K562 (cell line): ENCODE results near the gene PKDCC. TPM values are rescaled to one million over a fixed set of nuclear protein-coding genes. Genes with fewer than 3 reads are reported as not detected.

ENCODE experiments used
- ATAC-seq: fragments of 200-7000 bp; cut with Tn5 transposase; 3 replicates; pipeline ENCODE4 v1.9.1; 2020; ENCODE audit warnings: moderate library complexity
- BruUV-seq: library from RNA; stranded (reverse); fragments of 400-500 nt; replicated peaks from 2 replicates; lab custom pipeline; 2021; lab: Mats Ljungman, UMichigan
- CTCF ChIA-PET: fragments of 300-600 bp; formaldehyde crosslinking; extraction: SDS; loops from one replicate; lab custom pipeline; 2021; ENCODE audit warnings: low intra/inter-chr PET ratio; lab: Yijun Ruan, JAX
- POLR2A ChIA-PET: fragments of 300-600, 350-650 bp; sonication (Branson Sonifier 250); formaldehyde crosslinking; extraction: SDS; loops from one replicate; lab custom pipeline; 2021; ENCODE audit warnings: antibody characterized with exemption, inconsistent platforms; lab: Yijun Ruan, JAX
- DNase-seq, 4 experiments: peaks; one replicate each; pipeline versions ENCODE4 v3.0.0 to v3.0.0-alpha.2; 2011 to 2018; ENCODE audit warnings: low spot score in 3 of 4, mixed read lengths in 3 of 4; ENCODE audit errors: extremely low read depth in 1 of 4
- FAIRE-seq: peaks from 2 replicates; lab custom pipeline; 2011; peaks lifted over from hg19 to GRCh38; lab: Jason Lieb, UNC
- H2AFZ ChIP-seq: 2 replicates; pipeline ENCODE4 v1.6.0; 2011; ENCODE audit warnings: low read depth, low read length, control low read depth, inconsistent platforms
- H3K27ac ChIP-seq: fragments of 200-600 bp; 3 replicates; pipeline ENCODE4 v1.8.0; 2011; ENCODE audit warnings: low read depth, mild to moderate bottlenecking, control low read depth, inconsistent platforms, low read length, moderate library complexity, mixed read lengths; ENCODE audit errors: extremely low read depth
- H3K27me3 ChIP-seq, 2 experiments: fragments of 300-600 bp in 1 of 2; 2 replicates in 1 of 2; 3 replicates in 1 of 2; pipeline versions ENCODE4 v1.6.0 to v1.8.0; 2011; ENCODE audit warnings: inconsistent platforms in 2 of 2, low read length in 2 of 2, mild to moderate bottlenecking in 1 of 2, mixed read lengths in 1 of 2, moderate library complexity in 1 of 2; ENCODE audit not compliant: control insufficient read depth in 2 of 2, insufficient read depth in 2 of 2
- H3K36me3 ChIP-seq: fragments of 300-600 bp; 3 replicates; pipeline ENCODE4 v1.8.0; 2011; ENCODE audit warnings: mild to moderate bottlenecking, low read length, inconsistent platforms; ENCODE audit not compliant: control insufficient read depth, insufficient read depth
- H3K4me1 ChIP-seq, 2 experiments: fragments of 200-600 bp in 1 of 2; replicated peaks in 1 of 2; 2 replicates in 1 of 2; 3 replicates in 1 of 2; pipeline versions ENCODE4 v1.5.1 to v1.8.0; 2011; ENCODE audit warnings: inconsistent platforms in 2 of 2, low read length in 2 of 2, mild to moderate bottlenecking in 1 of 2, mixed read lengths in 1 of 2, moderate library complexity in 1 of 2; ENCODE audit not compliant: control insufficient read depth in 2 of 2, insufficient read depth in 2 of 2
- H3K4me2 ChIP-seq: 2 replicates; pipeline ENCODE4 v1.6.1; 2011; ENCODE audit warnings: low read length, control low read depth, inconsistent platforms, mixed read lengths; ENCODE audit not compliant: insufficient read depth
- H3K4me3 ChIP-seq: fragments of 200-600 bp; sonication (generic), shearing (Covaris generic); 2 replicates; pipeline ENCODE4 v1.5.1; 2016; ENCODE audit warnings: control low read depth, inconsistent platforms
- H3K79me2 ChIP-seq: fragments of 200-600 bp; 3 replicates; pipeline ENCODE4 v1.8.0; 2011; ENCODE audit warnings: low read length, inconsistent platforms; ENCODE audit not compliant: control insufficient read depth, insufficient read depth
- H3K9ac ChIP-seq, 2 experiments: 2 replicates each; pipeline versions ENCODE4 v1.6.0 to v1.6.1; 2011; ENCODE audit warnings: low read depth in 2 of 2, low read length in 2 of 2, control low read depth in 1 of 2, inconsistent platforms in 1 of 2, mild to moderate bottlenecking in 1 of 2, mixed read lengths in 1 of 2; ENCODE audit not compliant: insufficient read depth in 1 of 2
- H3K9me1 ChIP-seq: one replicate; pipeline ENCODE4 v1.6.0; 2011; ENCODE audit warnings: inconsistent platforms, mild to moderate bottlenecking, low read length, moderate library complexity; ENCODE audit not compliant: control insufficient read depth, insufficient read depth
- H3K9me3 ChIP-seq: replicated peaks from 2 replicates; pipeline ENCODE4 v1.5.1; 2011; ENCODE audit warnings: low read depth, low read length, inconsistent platforms; ENCODE audit not compliant: control insufficient read depth, insufficient read depth
- H4K20me1 ChIP-seq: replicated peaks from 2 replicates; pipeline ENCODE4 v1.6.1; 2011; ENCODE audit warnings: low read length, inconsistent platforms, mixed read lengths; ENCODE audit not compliant: control insufficient read depth, insufficient read depth
- GABPB1 ChIP-seq: sonication (generic); formaldehyde crosslinking; IDR thresholded peaks from 2 replicates; pipeline ENCODE4 v1.8.0; 2022; ENCODE audit warnings: mild to moderate bottlenecking, missing genetic modification reagents
- PHF20 ChIP-seq: fragments of 450-650 bp; IDR thresholded peaks from 2 replicates; pipeline ENCODE4 v1.6.1; 2018; ENCODE audit not compliant: partially characterized antibody
- WGBS: fragments of 100-300 bp; shearing (Covaris generic); methylation state at CpG from one replicate; pipeline ENCODE4 v1.1.6; 2016; ENCODE audit warnings: low coverage, mixed read lengths; ENCODE audit not compliant: insufficient coverage; ENCODE audit errors: missing lambda C conversion rate; 5-methylcytosine and 5-hydroxymethylcytosine counted together
- in situ Hi-C: fragments of 300-500 bp; cut with MboI; formaldehyde crosslinking; loops from 4 replicates; pipeline ENCODE4 v1.15.0; 2018; ENCODE audit warnings: inconsistent platforms, mixed read lengths
- intact Hi-C: fragments of 100-400 bp; cut with micrococcal nuclease; formaldehyde crosslinking; loops from 2 replicates; pipeline ENCODE4 v1.14.2; 2022
- polyA plus RNA-seq, 8 experiments: library from polyadenylated mRNA; depleted of rRNA in 4 of 8; stranded (reverse) in 5 of 8; unstranded in 3 of 8; fragments of >200 nt; fragmentation: Nextera tagmentation in 2 of 8; fragmentation: Illumina TruSeq in 1 of 8; extraction: Ambion mirVana in 2 of 8; extraction: Trizol in 1 of 8; gene quantifications; 2 replicates each; pipeline versions ENCODE4 v1.2.1 to v1.2.3, GENCODE V29; 2011 to 2014; ENCODE audit warnings: inconsistent platforms in 1 of 8, missing spikeins in 1 of 8
- total RNA-seq, 7 experiments: library from RNA; depleted of rRNA in 6 of 7; stranded (reverse); fragments of >200 nt in 6 of 7; fragmentation: Illumina TruSeq in 2 of 7; extraction: Trizol in 2 of 7; gene quantifications; 2 replicates each; pipeline versions ENCODE4 v1.2.1 to v1.2.3, GENCODE V29; 2011 to 2021; ENCODE audit warnings: low replicate concordance in 1 of 7
- TF ChIP-seq, protein P1 (sequence below), 3 experiments: IDR thresholded peaks in 2 of 3; conservative IDR thresholded peaks in 1 of 3; 2 replicates each; pipeline ENCODE4 v1.5.1; 2011 to 2012; ENCODE audit warnings: low read length in 3 of 3, mild to moderate bottlenecking in 3 of 3, control low read depth in 2 of 3, improper control_type of control experiment in 1 of 3, inconsistent platforms in 1 of 3, low read depth in 1 of 3, mixed read lengths in 1 of 3, moderate library complexity in 1 of 3; ENCODE audit not compliant: insufficient read depth in 2 of 3

PKDCC gene
- total and polyA plus RNA-seq, 9 of the 15 experiments (the other 6 are each of a cell fraction or from before 2014, with no cell fraction given), result 0.62 to 14.8 (median 1.3) TPM; not detected in 2

DNA sequence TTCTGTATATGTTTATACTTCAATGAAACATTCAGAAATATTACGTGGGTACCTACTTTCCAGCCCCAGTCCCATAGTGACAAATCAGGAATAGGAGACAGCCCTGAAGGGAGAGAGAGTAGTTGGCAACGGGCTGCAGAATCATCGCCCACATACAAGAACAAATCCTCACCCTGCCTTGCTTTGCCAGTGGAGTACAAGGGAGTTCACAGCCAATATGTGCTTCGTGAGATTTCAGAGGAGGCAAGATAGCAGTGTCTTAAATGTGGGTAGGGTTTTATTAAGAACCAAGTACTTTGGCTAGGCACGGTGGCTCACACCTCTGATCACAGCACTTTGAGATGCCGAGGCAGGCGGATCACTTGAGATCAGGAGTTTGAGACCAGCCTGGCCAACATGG lies 40.3 kb upstream of the PKDCC start:
- Histone ChIP-seq H3K27me3 (peaks cover 0 to 12% of the 10 kb centered on the region in 2 experiments; a peak in 2 of 5 replicates), H3K4me2 (no peak overlapping the region), H3K9ac (no peak overlapping the region), H2AFZ (no peak overlapping the region), H3K9me3 (no peaks in the 10 kb centered on the region), H3K9me1 (no peaks in the 10 kb centered on the region)
- WGBS, result under 1% methylated on average over 7 of the region's 7 CpGs
- in situ Hi-C loops, result no loop called here
- TF ChIP-seq, protein P1, sequence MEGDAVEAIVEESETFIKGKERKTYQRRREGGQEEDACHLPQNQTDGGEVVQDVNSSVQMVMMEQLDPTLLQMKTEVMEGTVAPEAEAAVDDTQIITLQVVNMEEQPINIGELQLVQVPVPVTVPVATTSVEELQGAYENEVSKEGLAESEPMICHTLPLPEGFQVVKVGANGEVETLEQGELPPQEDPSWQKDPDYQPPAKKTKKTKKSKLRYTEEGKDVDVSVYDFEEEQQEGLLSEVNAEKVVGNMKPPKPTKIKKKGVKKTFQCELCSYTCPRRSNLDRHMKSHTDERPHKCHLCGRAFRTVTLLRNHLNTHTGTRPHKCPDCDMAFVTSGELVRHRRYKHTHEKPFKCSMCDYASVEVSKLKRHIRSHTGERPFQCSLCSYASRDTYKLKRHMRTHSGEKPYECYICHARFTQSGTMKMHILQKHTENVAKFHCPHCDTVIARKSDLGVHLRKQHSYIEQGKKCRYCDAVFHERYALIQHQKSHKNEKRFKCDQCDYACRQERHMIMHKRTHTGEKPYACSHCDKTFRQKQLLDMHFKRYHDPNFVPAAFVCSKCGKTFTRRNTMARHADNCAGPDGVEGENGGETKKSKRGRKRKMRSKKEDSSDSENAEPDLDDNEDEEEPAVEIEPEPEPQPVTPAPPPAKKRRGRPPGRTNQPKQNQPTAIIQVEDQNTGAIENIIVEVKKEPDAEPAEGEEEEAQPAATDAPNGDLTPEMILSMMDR (IDR thresholded peaks at IDR 0.05 in 2 of 3, conservative IDR thresholded peaks at IDR 0.05 in 1 of 3; ENCODE audit: insufficient read depth in 2 of 3, low read depth in 1 of 3, low read length in 3 of 3), result no peak
- no peak for TF ChIP-seq PHF20
- no peak for TF ChIP-seq GABPB1 (CRISPR knock-in tag)
- TF ChIP-seq, all 486 proteins: peak for 0
- CTCF ChIA-PET, result no interaction called here
- intact Hi-C loops, result no loop called here
- no peaks in the 10 kb centered on the region for H3K4me1 ChIP-seq
- H3K4me3 ChIP-seq, result no peak overlapping the region
- POLR2A ChIA-PET, result interaction anchor here (0.9 kb wide), 1 partner anchor 135 kb away, joined by 5 read pairs; no protein-coding TSS in a partner anchor
- no TSS peak for BruUV-seq
- no peaks in the 10 kb centered on the region for H4K20me1 ChIP-seq
- no peaks in the 10 kb centered on the region for H3K36me3 ChIP-seq
- H3K27ac ChIP-seq, result no peak overlapping the region
- DNase-seq, result no peak
- ATAC-seq, result no peak
- no peaks in the 10 kb centered on the region for H3K79me2 ChIP-seq
- FAIRE-seq, result no peak
